ENCODE data around the gene NDP. TPM values are rescaled to one million over a fixed set of nuclear protein-coding genes. Genes with fewer than 3 reads are reported as not detected.

The NDP gene
- total RNA-seq, 6 experiments from 2014 or later: 0.09 to 0.31 TPM; not detected in 4

- Mint-ChIP-seq H3K4me1 (ENCODE audit: low read depth) (peaks cover 55% of the 10 kb centered on the region), H3K4me3 (peak overlapping the region; percentile 82), H3K27ac (no peak overlapping the region), H3K27me3 (ENCODE audit: insufficient read depth) (no peaks in the 10 kb centered on the region), H3K36me3 (ENCODE audit: low read depth) (no peaks in the 10 kb centered on the region), H3K9me3 (no peaks in the 10 kb centered on the region)
- TF ChIP-seq CTCF (IDR thresholded peaks at IDR 0.05): no peak
- no peak for DNase-seq
These were observed 898 bp upstream of the NDP start for GRCh38 chrX:43974100-43974475.

DNA sequence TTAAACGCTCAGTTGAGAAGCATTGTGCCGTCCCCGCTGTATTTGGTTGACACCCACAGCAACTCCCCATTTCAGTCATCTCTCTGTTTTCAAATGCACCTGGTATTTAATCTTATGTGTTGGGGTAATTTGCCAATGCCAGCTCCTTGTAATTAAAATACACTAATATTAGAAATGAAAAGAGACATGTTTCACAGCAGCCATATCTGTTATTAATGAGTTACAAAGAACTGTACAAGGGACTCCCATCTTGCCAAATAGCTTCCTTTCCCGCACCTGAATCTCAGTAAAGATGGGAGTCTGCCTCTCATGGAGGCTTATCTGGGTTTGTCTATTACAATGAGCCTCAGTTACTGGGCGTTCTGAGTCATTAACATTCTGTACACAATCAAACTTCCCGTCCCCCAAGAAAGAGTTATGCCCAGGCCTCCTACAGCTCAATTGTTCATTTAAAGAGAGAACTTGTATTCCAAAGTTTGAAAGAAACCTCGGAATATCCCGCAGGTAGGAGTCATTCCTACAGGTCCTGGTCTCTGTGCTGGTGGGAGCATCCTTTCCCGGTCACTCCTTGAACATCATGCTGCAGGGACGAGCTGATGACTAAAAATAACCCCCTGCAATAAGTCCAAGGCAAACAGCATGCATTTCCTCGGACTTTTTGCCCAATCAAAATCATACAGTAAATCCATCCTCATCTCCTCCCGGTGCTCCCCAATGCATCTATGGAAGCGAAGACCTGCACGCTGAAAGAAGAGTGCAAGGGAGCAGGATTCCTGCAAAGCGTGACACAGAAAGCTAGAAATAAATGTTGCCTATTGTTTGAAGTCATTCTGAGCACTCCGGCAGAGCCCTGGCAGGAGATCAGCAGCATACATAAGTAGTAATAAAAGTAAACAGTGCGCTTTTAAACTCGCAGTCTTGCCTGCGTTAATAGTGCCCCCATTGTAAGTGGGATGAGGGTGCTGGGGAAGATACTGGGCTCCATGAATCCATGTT is 926 bp downstream of the NDP start:
- TF ChIP-seq CTCF (IDR thresholded peaks at IDR 0.05): no peak
- H3K27ac Mint-ChIP-seq: peak overlapping the region; percentile 26; the same call in 1 of the 2 replicates
- peaks cover 56% of the 10 kb centered on the region for H3K4me1 Mint-ChIP-seq (ENCODE audit: low read depth)
- no peak for DNase-seq
- H3K9me3 Mint-ChIP-seq: no peaks in the 10 kb centered on the region
- H3K36me3 Mint-ChIP-seq (ENCODE audit: low read depth): no peaks in the 10 kb centered on the region
- H3K27me3 Mint-ChIP-seq (ENCODE audit: insufficient read depth): no peaks in the 10 kb centered on the region
- peak overlapping the region; percentile 82 for H3K4me3 Mint-ChIP-seq

GRCh38 chrX:43970528-43970927 is 2.7 kb downstream of the NDP start:
- DNase-seq: peak; percentile 23
- H3K27me3 Mint-ChIP-seq (ENCODE audit: insufficient read depth): no peaks in the 10 kb centered on the region
- H3K4me1 Mint-ChIP-seq (ENCODE audit: low read depth): peaks cover 56% of the 10 kb centered on the region
- H3K27ac Mint-ChIP-seq: peak overlapping the region; percentile 65
- no peak for TF ChIP-seq CTCF (IDR thresholded peaks at IDR 0.05)
- H3K9me3 Mint-ChIP-seq: no peaks in the 10 kb centered on the region
- no peaks in the 10 kb centered on the region for H3K36me3 Mint-ChIP-seq (ENCODE audit: low read depth)
- peak overlapping the region; percentile 50 for H3K4me3 Mint-ChIP-seq

- Mint-ChIP-seq H3K27me3 (ENCODE audit: insufficient read depth) (no peaks in the 10 kb centered on the region), H3K4me3 (peak overlapping the region; percentile 32), H3K27ac (peak overlapping the region; percentile 65; the same call in 1 of the 2 replicates), H3K36me3 (ENCODE audit: low read depth) (no peaks in the 10 kb centered on the region), H3K9me3 (no peaks in the 10 kb centered on the region), H3K4me1 (ENCODE audit: low read depth) (peaks cover 52% of the 10 kb centered on the region)
- peak; percentile 41 for DNase-seq
- no peak for TF ChIP-seq CTCF (IDR thresholded peaks at IDR 0.05)
These were observed 3.4 kb downstream of the NDP start for GRCh38 chrX:43969504-43970501.

DNA sequence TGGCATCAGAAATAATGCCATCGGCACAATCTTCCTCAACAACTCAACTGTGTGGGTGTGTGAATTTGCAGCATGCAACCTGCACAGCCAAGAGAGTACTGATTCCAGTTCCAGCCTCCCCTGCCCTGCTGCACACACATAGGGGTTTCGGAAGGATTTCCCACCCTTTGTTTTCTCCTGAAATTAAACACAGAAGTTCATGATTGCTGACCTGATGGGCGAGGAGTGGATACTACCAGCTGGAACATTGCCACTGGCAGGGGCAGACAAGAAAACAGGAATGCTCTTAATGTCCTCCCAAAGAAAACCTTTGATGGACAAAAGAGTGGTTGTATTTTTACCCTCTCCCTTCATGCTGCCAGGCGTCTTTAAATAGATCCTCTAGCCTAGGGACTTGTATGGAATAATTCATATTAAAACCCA is 4.8 kb downstream of the NDP start:
- H3K9me3 Mint-ChIP-seq: no peaks in the 10 kb centered on the region
- TF ChIP-seq CTCF (IDR thresholded peaks at IDR 0.05): no peak
- no peaks in the 10 kb centered on the region for H3K36me3 Mint-ChIP-seq (ENCODE audit: low read depth)
- H3K27ac Mint-ChIP-seq: no peak overlapping the region
- H3K4me1 Mint-ChIP-seq (ENCODE audit: low read depth): peaks cover 42% of the 10 kb centered on the region
- H3K27me3 Mint-ChIP-seq (ENCODE audit: insufficient read depth): no peaks in the 10 kb centered on the region
- DNase-seq: no peak
- H3K4me3 Mint-ChIP-seq: no peak overlapping the region
